Testis (tissue), 3 donors: ENCODE data around the gene FGFR2. TPM values are rescaled to one million over a fixed set of nuclear protein-coding genes. Genes with fewer than 3 reads are reported as not detected.

Experiments
- DNase-seq: peaks from one replicate; pipeline ENCODE4 v3.0.0-alpha.2; 2019
- H3K27ac ChIP-seq, 2 donors: fragments of 200-600 bp; sonication (generic); one replicate each; pipeline ENCODE4 v1.5.1; 2019
- H3K27me3 ChIP-seq: fragments of 200-600 bp; sonication (generic); one replicate; pipeline ENCODE4 v1.5.1; 2019
- H3K36me3 ChIP-seq: fragments of 200-600 bp; sonication (generic); one replicate; pipeline ENCODE4 v1.5.1; 2017; ENCODE audit warnings: low read depth; ENCODE audit errors: missing control alignments
- H3K4me1 ChIP-seq: fragments of 200-600 bp; sonication (generic); one replicate; pipeline ENCODE4 v1.5.1; 2019
- H3K4me3 ChIP-seq, 2 donors: fragments of 200-600 bp; sonication (generic); one replicate each; pipeline ENCODE4 v1.5.1; 2017 to 2019
- H3K9me3 ChIP-seq: fragments of 200-600 bp; sonication (generic); one replicate; pipeline ENCODE4 v1.5.1; 2017
- POLR2A ChIP-seq: fragments of 450-650 bp; IDR thresholded peaks from one replicate; pipeline ENCODE4 v1.6.1; 2017; ENCODE audit warnings: antibody characterized with exemption, mild to moderate bottlenecking, moderate library complexity
- WGBS, 2 donors: methylation state at CpG; one replicate each; pipeline ENCODE4 v1.1.5; 2018; 5-methylcytosine and 5-hydroxymethylcytosine counted together
- intact Hi-C: fragments of 100-400 bp; cut with DNase I; formaldehyde crosslinking; loops from one replicate; pipeline ENCODE4 v1.15.1; 2023; ENCODE audit warnings: low total_unique reads
- polyA plus RNA-seq: library from polyadenylated mRNA; stranded (reverse); fragments of 350-450 nt; fragmentation: Illumina TruSeq; extraction: RNeasy Lipid Tissue Mini Kit (QIAGEN cat#74804); gene quantifications from one replicate; pipeline ENCODE4 v1.2.3, GENCODE V29; 2014; ENCODE audit warnings: low read depth, low replicate concordance; ENCODE audit not compliant: insufficient read depth
- total RNA-seq, 2 donors: library from RNA; depleted of rRNA; stranded (reverse); fragments of >200 nt; gene quantifications; one replicate each; pipeline ENCODE4 v1.2.3, GENCODE V29; 2016
- TF ChIP-seq, protein P1 (sequence below), 3 experiments: fragments of 450-650 bp in 2 of 3; fragments of 200-600 bp in 1 of 3; sonication (generic) in 1 of 3; IDR thresholded peaks; one replicate each; pipeline ENCODE4 v1.5.1; 2016 to 2019; ENCODE audit warnings: antibody characterized with exemption in 3 of 3, mild to moderate bottlenecking in 2 of 3, moderate library complexity in 1 of 3

Gene FGFR2
- total and polyA plus RNA-seq, 3 donors from 2014 or later: 23.2 to 28.9 (median 23.4) TPM

DNA sequence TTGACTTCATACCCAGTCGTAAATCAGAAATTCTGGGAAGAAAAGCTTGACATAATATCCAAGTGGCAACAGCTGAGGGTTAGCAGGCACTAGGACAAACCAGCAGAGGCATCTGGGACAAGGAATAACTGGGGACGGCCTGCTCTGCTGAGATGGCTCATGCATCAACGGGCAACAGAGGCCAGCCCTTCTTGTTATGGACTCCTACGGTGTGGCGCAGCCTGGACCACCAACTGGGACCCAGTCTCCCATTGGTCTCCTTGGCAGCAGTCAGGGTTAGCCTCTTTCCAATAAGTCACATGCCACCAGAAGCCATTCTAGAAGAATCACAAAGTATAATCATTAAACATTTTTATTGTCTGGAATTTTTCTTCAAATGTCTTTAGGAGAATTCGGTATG is 15.0 kb downstream of the FGFR2 start:
- intact Hi-C loops: no loop called here

DNA sequence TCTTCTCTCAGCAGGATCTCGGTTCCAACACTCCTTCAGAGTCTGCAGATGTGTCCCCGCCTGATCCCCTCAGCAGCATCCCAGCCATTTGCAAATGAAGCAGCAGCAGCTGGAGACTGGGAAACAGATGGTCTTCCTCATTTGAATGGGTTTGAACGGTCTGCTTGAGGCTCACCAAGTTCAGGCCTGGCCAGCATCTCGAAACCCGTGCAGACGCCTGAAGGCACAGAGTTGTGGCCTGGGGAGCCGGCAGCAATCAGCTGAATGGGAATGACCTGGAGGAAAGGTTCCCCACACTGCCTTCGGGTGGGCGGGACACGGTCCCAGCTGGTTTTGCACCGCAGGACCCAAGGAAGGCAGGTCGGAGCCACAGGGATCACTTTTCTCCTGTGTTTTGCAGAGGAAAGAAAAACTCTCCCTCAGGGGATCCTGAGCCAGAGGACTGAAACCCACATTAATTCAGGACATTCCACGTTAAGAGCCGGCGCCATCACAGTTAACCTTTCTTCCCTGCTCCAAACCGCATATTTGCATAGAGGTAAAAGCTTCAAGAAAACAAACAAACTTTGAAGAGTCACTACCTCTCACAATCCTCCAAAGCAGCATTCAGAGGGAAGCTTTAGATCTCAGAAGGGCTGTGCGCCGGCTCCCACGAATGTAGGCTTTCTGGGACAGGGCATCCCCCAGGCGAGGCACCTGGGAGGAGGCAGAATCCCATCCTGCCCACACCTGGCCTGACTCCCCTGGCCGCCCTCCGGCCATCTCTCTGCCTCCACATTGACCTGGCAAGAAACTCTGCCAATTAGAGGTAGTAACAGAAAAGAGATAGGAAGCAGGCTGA is 17.7 kb downstream of the FGFR2 start:
- intact Hi-C loops: no loop called here
- H3K4me1 ChIP-seq: peaks cover 15% of the 10 kb centered on the region
- no peak for DNase-seq
- no peaks in the 10 kb centered on the region for H3K27me3 ChIP-seq
- no peak overlapping the region for H3K27ac ChIP-seq
- H3K36me3 ChIP-seq: no peaks in the 10 kb centered on the region
- TF ChIP-seq, protein P1, sequence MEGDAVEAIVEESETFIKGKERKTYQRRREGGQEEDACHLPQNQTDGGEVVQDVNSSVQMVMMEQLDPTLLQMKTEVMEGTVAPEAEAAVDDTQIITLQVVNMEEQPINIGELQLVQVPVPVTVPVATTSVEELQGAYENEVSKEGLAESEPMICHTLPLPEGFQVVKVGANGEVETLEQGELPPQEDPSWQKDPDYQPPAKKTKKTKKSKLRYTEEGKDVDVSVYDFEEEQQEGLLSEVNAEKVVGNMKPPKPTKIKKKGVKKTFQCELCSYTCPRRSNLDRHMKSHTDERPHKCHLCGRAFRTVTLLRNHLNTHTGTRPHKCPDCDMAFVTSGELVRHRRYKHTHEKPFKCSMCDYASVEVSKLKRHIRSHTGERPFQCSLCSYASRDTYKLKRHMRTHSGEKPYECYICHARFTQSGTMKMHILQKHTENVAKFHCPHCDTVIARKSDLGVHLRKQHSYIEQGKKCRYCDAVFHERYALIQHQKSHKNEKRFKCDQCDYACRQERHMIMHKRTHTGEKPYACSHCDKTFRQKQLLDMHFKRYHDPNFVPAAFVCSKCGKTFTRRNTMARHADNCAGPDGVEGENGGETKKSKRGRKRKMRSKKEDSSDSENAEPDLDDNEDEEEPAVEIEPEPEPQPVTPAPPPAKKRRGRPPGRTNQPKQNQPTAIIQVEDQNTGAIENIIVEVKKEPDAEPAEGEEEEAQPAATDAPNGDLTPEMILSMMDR (IDR thresholded peaks at IDR 0.05): no peak
- no peak for TF ChIP-seq POLR2A
- 75 to 78% methylated on average over 18 to 22 of the region's 22 CpGs for WGBS, 2 donors
- no peaks in the 10 kb centered on the region for H3K9me3 ChIP-seq
- H3K4me3 ChIP-seq: no peak overlapping the region

More for the DNA sequence above, 15.0 kb downstream of the FGFR2 start:
- 75 to 77% methylated on average over 6 of the region's 6 CpGs for WGBS, 2 donors
- Histone ChIP-seq H3K27me3 (no peaks in the 10 kb centered on the region), H3K4me1 (peaks cover 5% of the 10 kb centered on the region), H3K27ac (no peak overlapping the region), H3K4me3 (no peak overlapping the region), H3K9me3 (no peaks in the 10 kb centered on the region), H3K36me3 (no peaks in the 10 kb centered on the region)
- no peak for TF ChIP-seq POLR2A
- TF ChIP-seq, protein P1 (IDR thresholded peaks at IDR 0.05): no peak
- DNase-seq: no peak

DNA sequence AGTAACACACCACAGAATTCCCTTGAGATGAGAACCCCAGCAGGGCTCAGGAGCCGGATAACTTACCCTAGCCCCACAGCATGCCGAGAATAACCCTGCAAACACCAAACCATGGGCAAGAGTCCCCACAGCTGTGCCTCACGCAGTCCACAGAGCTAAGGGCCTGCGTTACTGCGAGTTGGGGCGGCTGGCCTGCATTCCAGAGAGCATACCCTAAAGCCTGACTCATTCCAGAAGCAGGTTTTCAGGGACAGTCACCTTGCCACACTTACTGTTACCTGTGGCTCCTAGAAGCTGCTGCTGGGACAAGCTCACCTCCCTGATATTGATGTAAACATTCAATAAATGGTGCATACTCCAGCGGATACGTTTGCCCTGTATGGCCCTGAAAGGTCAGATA is 18.6 kb downstream of the FGFR2 start:
- DNase-seq: no peak
- peaks cover 15% of the 10 kb centered on the region for H3K4me1 ChIP-seq
- intact Hi-C loops: no loop called here

DNA sequence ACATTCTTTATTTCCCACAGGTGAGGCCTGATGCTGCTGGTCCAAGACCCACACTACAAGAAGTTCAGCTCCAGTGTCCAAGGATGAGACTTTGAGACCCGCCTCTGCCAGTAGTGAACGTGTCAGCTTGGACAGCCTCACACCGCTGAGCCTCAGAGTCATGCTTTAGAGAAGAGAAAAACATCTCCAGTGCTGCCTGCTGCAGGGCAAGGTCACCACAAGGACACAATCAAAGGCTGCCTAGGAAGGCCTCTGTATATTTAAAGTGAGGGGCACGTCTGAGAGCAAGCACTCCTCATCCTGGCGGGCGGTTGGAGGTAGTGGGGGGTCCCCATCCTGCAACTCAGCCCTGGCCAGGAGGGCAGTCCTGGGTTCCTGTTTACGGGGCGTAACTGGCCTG is 19.3 kb downstream of the FGFR2 start:
- no peaks in the 10 kb centered on the region for H3K27me3 ChIP-seq
- no peaks in the 10 kb centered on the region for H3K36me3 ChIP-seq
- peaks cover 15% of the 10 kb centered on the region for H3K4me1 ChIP-seq
- TF ChIP-seq POLR2A: no peak
- TF ChIP-seq, protein P1 (IDR thresholded peaks at IDR 0.05): no peak
- 68 to 90% methylated on average over 8 of the region's 8 CpGs for WGBS, 2 donors
- no peak for DNase-seq
- no peak overlapping the region for H3K4me3 ChIP-seq
- intact Hi-C loops: no loop called here
- no peaks in the 10 kb centered on the region for H3K9me3 ChIP-seq
- no peak overlapping the region for H3K27ac ChIP-seq

More for the DNA sequence above, 18.6 kb downstream of the FGFR2 start:
- no peaks in the 10 kb centered on the region for H3K36me3 ChIP-seq
- TF ChIP-seq POLR2A: no peak
- TF ChIP-seq, protein P1 (IDR thresholded peaks at IDR 0.05): no peak
- no peaks in the 10 kb centered on the region for H3K27me3 ChIP-seq
- H3K9me3 ChIP-seq: no peaks in the 10 kb centered on the region
- H3K4me3 ChIP-seq: no peak overlapping the region
- 58 to 87% methylated on average over 3 to 8 of the region's 8 CpGs for WGBS, 2 donors
- no peak overlapping the region for H3K27ac ChIP-seq

DNA sequence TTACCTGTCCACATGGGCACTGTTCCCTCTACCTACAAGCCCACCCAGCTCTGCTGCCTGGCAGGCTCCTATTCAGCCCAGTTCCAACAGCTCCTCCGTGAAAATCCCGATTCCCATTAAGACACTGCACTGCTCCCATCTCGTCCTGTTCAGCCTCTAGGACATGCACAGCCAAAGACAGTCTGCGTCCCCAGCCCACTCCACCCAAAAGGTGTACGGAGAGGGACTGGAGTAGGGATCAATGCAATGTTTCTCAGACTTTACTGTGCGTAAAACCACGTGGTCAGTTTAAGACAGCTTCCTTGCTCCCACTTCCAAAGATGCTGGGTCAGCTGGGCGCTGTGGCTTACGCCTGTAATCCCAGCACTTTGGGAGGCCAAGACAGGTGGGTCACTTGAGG is 19.9 kb downstream of the FGFR2 start:
- H3K9me3 ChIP-seq: no peaks in the 10 kb centered on the region
- intact Hi-C loops: no loop called here
- TF ChIP-seq, protein P1 (IDR thresholded peaks at IDR 0.05): no peak
- TF ChIP-seq POLR2A: no peak
- no peaks in the 10 kb centered on the region for H3K36me3 ChIP-seq
- no peaks in the 10 kb centered on the region for H3K27me3 ChIP-seq
- no peak for DNase-seq
- WGBS, 2 donors: 86 to 92% methylated on average over 7 to 9 of the region's 9 CpGs
- H3K4me3 ChIP-seq: no peak overlapping the region
- peaks cover 15% of the 10 kb centered on the region for H3K4me1 ChIP-seq
- H3K27ac ChIP-seq: no peak overlapping the region
